Measurements from ENCODE around the gene KRTAP3-3. TPM values are rescaled to one million over a fixed set of nuclear protein-coding genes. Genes with fewer than 3 reads are reported as not detected.

Gene KRTAP3-3
- total RNA-seq, 1 donor from 2014 or later: not detected

DNA sequence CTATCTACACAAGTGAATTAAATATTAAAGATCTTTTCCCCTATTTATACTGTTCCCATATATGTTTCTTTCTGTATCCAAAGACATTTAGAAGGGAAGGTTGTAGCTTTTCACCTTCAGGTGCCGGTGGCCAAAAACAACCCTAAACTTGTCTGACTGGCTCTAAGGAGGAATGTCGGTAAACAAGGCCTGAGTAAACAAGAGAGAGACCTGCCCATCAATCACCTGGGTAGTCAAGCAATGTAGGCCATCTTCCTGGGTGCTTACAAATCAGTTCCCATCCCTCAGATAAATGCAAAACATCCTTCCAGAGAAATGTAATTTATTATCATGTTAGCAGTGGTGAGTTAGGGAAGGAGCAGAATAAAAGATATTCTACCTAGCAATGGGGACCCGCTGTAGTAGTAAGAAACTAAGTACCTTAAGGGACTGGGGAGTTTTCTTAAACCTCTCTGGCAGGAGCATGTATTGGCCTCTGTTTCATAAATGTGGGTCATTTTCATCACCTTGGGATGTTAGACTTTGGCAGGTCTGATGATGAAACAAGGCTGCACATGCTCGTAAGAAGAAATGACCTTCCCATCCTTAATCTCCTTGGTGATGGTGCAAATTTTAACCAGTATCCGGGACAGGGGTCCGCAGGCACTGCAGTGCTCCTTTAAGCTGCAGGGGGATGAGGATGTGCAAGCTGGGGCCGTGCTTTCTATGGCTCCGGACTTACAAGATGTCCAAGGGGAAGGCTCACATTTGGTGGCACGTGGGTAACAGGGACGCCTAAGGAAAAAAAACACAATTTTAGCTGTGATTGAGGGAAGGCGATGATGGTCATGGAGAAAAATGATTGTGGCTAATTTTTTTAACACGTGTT lies 35.6 kb downstream of the KRTAP3-3 start:
- intact Hi-C loops (cut with DNase I): no loop called here
- H3K9me3 ChIP-seq: no peaks in the 10 kb centered on the region
- H3K27ac ChIP-seq: no peak overlapping the region
- H3K4me3 ChIP-seq: no peak overlapping the region
- DNase-seq (ENCODE audit: low spot score in 2 of 2): no peak
- no peaks in the 10 kb centered on the region for H3K27me3 ChIP-seq
- no peaks in the 10 kb centered on the region for H3K4me1 ChIP-seq
- TF ChIP-seq, protein P1, sequence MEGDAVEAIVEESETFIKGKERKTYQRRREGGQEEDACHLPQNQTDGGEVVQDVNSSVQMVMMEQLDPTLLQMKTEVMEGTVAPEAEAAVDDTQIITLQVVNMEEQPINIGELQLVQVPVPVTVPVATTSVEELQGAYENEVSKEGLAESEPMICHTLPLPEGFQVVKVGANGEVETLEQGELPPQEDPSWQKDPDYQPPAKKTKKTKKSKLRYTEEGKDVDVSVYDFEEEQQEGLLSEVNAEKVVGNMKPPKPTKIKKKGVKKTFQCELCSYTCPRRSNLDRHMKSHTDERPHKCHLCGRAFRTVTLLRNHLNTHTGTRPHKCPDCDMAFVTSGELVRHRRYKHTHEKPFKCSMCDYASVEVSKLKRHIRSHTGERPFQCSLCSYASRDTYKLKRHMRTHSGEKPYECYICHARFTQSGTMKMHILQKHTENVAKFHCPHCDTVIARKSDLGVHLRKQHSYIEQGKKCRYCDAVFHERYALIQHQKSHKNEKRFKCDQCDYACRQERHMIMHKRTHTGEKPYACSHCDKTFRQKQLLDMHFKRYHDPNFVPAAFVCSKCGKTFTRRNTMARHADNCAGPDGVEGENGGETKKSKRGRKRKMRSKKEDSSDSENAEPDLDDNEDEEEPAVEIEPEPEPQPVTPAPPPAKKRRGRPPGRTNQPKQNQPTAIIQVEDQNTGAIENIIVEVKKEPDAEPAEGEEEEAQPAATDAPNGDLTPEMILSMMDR (IDR thresholded peaks at IDR 0.05): no peak
- no peaks in the 10 kb centered on the region for H3K36me3 ChIP-seq

DNA sequence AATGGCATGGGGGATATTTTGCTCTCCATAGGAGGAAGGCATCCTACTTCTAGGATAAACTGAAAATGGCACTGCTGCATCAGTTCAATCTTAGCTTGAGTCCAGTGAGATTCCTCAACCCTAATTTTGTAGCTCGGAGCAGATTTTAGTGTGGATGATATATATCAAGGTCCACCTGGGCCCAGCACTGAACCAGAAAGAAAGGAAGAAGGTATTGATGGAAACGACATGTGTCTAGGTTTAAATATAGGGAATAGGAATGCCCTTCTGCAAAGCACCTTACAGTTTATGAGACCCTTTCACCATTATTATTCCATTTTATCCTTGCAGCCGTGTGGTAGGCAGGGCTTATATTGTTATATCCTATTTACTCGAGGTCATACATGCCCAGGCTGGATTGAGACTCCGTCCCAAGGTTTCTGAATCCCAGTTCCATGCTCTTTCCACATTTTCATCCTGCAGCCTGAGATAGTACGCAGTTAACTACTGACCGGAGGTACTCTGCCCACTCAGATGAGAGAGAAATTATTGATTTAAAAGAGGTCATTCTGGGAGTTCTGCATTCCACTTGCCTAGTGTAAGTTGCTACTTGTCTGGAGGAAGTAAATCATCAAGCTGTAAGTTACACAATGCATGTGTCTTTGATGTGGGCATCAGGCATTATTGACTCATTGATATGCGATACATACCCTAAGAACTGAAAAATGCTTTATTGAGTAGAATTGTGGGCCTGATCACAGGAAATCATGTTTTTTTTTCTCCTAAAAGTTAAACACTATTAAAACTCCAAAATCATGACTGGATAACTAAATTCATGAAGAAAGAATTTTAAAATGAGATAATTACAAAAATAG lies 37.3 kb downstream of the KRTAP3-3 start:
- Histone ChIP-seq H3K4me1 (no peaks in the 10 kb centered on the region), H3K27me3 (no peaks in the 10 kb centered on the region), H3K4me3 (no peak overlapping the region), H3K36me3 (no peaks in the 10 kb centered on the region), H3K9me3 (no peaks in the 10 kb centered on the region), H3K27ac (no peak overlapping the region)
- TF ChIP-seq, protein P1 (IDR thresholded peaks at IDR 0.05): no peak
- DNase-seq (ENCODE audit: low spot score in 2 of 2): no peak
- intact Hi-C loops (cut with DNase I): no loop called here

DNA sequence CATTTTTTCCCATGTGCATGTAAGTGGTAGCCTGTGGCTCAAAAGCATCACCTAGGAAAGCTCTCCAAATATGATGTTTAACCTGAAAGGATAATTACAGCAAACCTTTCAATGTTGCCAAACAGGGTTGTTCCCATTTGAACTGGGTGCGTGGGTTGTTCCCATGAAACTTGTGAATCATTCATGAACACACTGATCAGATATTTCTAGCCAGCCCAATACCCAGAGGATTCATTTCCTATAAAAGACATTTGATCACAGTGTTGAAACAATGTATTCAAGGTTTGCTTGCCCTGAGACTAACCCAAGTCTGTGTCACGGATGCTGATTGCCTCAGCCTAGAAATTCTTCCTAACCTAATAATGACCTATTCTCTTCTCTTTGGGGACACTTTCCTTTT lies 40.1 kb downstream of the KRTAP3-3 start:
- no peak overlapping the region for H3K4me3 ChIP-seq
- H3K4me1 ChIP-seq: no peaks in the 10 kb centered on the region
- no peak for DNase-seq (ENCODE audit: low spot score in 2 of 2)
- intact Hi-C loops (cut with DNase I): no loop called here
- H3K36me3 ChIP-seq: no peaks in the 10 kb centered on the region
- H3K27ac ChIP-seq: no peak overlapping the region
- H3K27me3 ChIP-seq: no peaks in the 10 kb centered on the region
- TF ChIP-seq, protein P1 (IDR thresholded peaks at IDR 0.05): no peak
- no peaks in the 10 kb centered on the region for H3K9me3 ChIP-seq

DNA sequence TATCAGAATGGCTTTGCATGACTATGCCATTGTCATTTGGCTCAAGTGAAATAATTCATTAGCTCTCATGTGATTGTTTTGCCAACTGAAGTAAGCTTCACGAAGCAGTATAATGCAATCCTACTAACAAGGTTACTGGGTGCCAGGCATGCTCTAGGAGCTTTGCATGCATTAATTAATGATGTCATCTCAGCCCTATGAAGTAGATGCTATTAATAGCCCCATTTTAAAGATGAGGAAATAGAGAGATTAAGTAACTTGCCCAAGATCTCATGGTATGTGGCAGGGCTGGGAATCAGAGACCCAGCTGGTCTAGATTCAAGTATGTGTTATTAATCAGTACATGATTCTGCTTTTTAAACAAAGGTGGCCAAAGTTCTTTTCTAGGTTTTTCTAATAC lies 41.3 kb downstream of the KRTAP3-3 start:
- H3K4me3 ChIP-seq: no peak overlapping the region
- no peaks in the 10 kb centered on the region for H3K9me3 ChIP-seq
- no peaks in the 10 kb centered on the region for H3K4me1 ChIP-seq
- TF ChIP-seq, protein P1 (IDR thresholded peaks at IDR 0.05): no peak
- no peak overlapping the region for H3K27ac ChIP-seq
- no peaks in the 10 kb centered on the region for H3K36me3 ChIP-seq
- intact Hi-C loops (cut with DNase I): no loop called here
- H3K27me3 ChIP-seq: no peaks in the 10 kb centered on the region
- DNase-seq (ENCODE audit: low spot score in 2 of 2): no peak

DNA sequence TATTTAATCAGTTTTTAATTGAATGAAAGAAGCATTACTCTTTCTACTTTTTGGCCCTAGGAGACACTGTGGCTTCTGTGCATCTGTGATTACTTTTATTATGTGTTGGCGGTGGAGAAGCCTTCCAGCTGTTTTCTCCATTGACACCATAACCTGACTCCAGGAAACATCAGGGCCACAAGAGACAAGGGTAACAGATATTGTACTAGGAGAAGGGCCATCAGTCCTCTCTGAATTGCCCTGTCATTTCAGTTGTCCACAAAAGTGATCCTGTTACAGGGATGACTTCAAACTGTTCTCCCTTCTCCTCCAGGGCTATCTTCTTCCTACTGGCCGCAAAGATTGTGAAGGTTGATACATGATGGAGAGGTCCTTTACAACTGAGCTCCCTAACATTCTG lies 41.8 kb downstream of the KRTAP3-3 start:
- no peaks in the 10 kb centered on the region for H3K27me3 ChIP-seq
- H3K27ac ChIP-seq: no peak overlapping the region
- intact Hi-C loops (cut with DNase I): no loop called here
- H3K4me3 ChIP-seq: no peak overlapping the region
- TF ChIP-seq, protein P1 (IDR thresholded peaks at IDR 0.05): no peak
- no peak for DNase-seq (ENCODE audit: low spot score in 2 of 2)
- H3K36me3 ChIP-seq: no peaks in the 10 kb centered on the region
- no peaks in the 10 kb centered on the region for H3K4me1 ChIP-seq
- no peaks in the 10 kb centered on the region for H3K9me3 ChIP-seq

Data from ascending aorta (tissue), 2 donors.